H1 (cell line): ENCODE data around the gene SH3RF2. TPM values are rescaled to one million over a fixed set of nuclear protein-coding genes. Genes with fewer than 3 reads are reported as not detected.

Experiments
- CBX8 ChIP-seq: fragments of 300-800, 300-1000 bp; sonication (generic); IDR thresholded peaks from 2 replicates; pipeline ENCODE4 v1.7.1; 2016; ENCODE audit warnings: low read depth, low read length, borderline replicate concordance
- CHD1 ChIP-seq: IDR thresholded peaks from 2 replicates; pipeline ENCODE4 v1.6.1; 2012; ENCODE audit warnings: low read depth, low read length, improper control_type of control experiment
- CHD7 ChIP-seq: fragments of 300-600 bp; sonication (generic); IDR thresholded peaks from 2 replicates; pipeline ENCODE4 v1.7.1; 2012; ENCODE audit warnings: low read length, moderate library complexity, mild to moderate bottlenecking, inconsistent platforms; ENCODE audit not compliant: insufficient replicate concordance
- CREB1 ChIP-seq: IDR thresholded peaks from 2 replicates; pipeline ENCODE4 v1.6.1; 2012; ENCODE audit warnings: inconsistent platforms
- CTCF ChIP-seq, 3 experiments: IDR thresholded peaks; 1 replicate in 2 of 3; 2 replicates in 1 of 3; pipeline versions ENCODE4 v1.5.1 to v1.6.1; 2011; ENCODE audit warnings: low read length in 3 of 3, mild to moderate bottlenecking in 3 of 3, inconsistent platforms in 2 of 3, low read depth in 1 of 3, moderate library complexity in 1 of 3; ENCODE audit not compliant: insufficient read depth in 1 of 3; ENCODE audit errors: control extremely low read depth in 1 of 3
- EGR1 ChIP-seq: IDR thresholded peaks from 2 replicates; pipeline ENCODE4 v1.6.1; 2011; ENCODE audit warnings: low read depth, low read length, borderline replicate concordance
- POLR2A ChIP-seq, 2 experiments: IDR thresholded peaks; 1 replicate in 1 of 2; 2 replicates in 1 of 2; pipeline ENCODE4 v1.6.1; 2011; ENCODE audit warnings: low read depth in 2 of 2, low read length in 2 of 2, mild to moderate bottlenecking in 2 of 2; ENCODE audit errors: control extremely low read depth in 1 of 2
- POU5F1 ChIP-seq: IDR thresholded peaks from 2 replicates; pipeline ENCODE4 v1.6.1; 2011; ENCODE audit warnings: low read depth, mild to moderate bottlenecking, low read length, moderate library complexity
- SP1 ChIP-seq: IDR thresholded peaks from 2 replicates; pipeline ENCODE4 v1.6.1; 2011; ENCODE audit warnings: low read depth, low read length
- polyA plus RNA-seq, 7 experiments: library from polyadenylated mRNA; depleted of rRNA in 3 of 7; stranded (reverse) in 5 of 7; unstranded in 2 of 7; fragments of >200 nt in 5 of 7; fragments of 200-250 nt in 2 of 7; gene quantifications; 1 replicate in 5 of 7; 2 replicates in 1 of 7; 4 replicates in 1 of 7; pipeline versions ENCODE4 v1.2.1 to v1.2.3, GENCODE V29; 2011 to 2013; ENCODE audit warnings: missing spikeins in 2 of 7, mixed read lengths in 2 of 7
- total RNA-seq: library from RNA; stranded (reverse); fragmentation: NEBNext Ultra II Directional; extraction: Animal tissue kit (Norgen Biotek cat#: 25700); gene quantifications from 2 replicates; pipeline ENCODE4 v1.2.1, GENCODE V29; 2021

SH3RF2 gene
- total and polyA plus RNA-seq, 2 of the 8 experiments (the other 6 are each of a cell fraction or from before 2014, with no cell fraction given), result 0.80 to 0.95 TPM

- TF ChIP-seq CHD7 (peak; percentile 20), CTCF (IDR thresholded peaks at IDR 0.05; ENCODE audit: control extremely low read depth in 1 of 3, insufficient read depth in 1 of 3, low read depth in 1 of 3, low read length in 3 of 3) (no peak), CBX8 (no peak), SP1 (peak; percentile 18; the same call in 1 of the 2 replicates), POU5F1 (no peak), EGR1 (no peak), CREB1 (no peak), POLR2A (IDR thresholded peaks at IDR 0.05; ENCODE audit: control extremely low read depth in 1 of 2, low read depth in 2 of 2, low read length in 2 of 2) (no peak), CHD1 (no peak)
Observed at GRCh38 chr5:146073239-146073900, 137.0 kb downstream of the SH3RF2 start (continued).
